Measurements from ENCODE around the gene KIF3B.
A peak's percentile ranks its signal among the peaks of the same experiment; 100 is the strongest.
"Not testable (repeated sequence)": the region's sequence is repeated elsewhere in the genome, so short reads cannot be mapped to it uniquely, and the experiment has no call there.

KIF3B gene

GRCh38 chr20:32249030-32249738 lies 28.3 kb upstream of the KIF3B start:
- DNase-seq, result peak in 1 of 2 experiments; percentile 7

DNA sequence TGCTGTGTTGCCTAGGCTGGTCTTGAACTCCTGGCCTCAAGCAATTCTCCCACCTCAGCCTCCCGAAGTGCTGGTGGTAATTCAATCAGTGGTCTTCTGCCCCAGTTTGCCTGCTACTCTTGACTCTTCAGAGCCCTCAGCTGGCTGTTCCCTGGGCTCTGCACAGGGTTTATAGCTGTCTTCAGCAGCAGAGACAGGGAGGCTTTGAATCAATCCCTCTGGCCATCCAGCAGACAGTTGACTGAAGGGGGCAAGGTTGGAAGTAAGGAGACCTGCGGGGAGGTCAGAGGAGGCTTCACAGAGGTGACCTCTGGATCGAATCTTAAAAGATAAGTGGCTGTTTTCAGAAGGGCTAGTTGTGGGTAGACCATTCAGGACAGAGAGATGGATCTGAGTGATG lies 26.0 kb upstream of the KIF3B start:
- DNase-seq, result no peak

- peak; percentile 67 to 72 for DNase-seq
These were observed 25.3 kb upstream of the KIF3B start for GRCh38 chr20:32252189-32252588.

DNA sequence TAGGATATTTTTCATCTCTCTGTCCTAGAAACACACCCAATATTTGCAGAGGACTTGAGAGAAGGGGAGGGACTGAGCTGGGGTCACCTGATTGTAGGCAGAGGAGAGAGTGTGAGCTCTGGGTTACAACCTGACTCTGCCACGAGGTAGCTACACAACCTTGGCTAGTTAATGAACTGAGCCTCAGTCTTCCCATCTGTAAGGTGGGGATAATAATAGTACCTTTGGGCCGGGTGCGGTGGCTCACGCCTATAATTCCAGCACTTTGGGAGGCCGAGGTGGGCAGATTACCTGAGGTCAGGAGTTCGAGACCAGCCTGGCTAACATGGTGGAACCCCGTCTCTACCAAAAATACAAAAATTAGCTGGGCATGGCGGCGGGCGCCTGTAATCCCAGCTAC lies 16.5 kb upstream of the KIF3B start:
- DNase-seq, result not testable (repeated sequence)

GRCh38 chr20:32261644-32262043 lies 15.8 kb upstream of the KIF3B start:
- DNase-seq, result no peak

- DNase-seq, result no peak
These were observed 14.0 kb upstream of the KIF3B start for GRCh38 chr20:32263398-32263954.

- no peak for DNase-seq
These were observed 5.8 kb upstream of the KIF3B start for GRCh38 chr20:32271620-32272019.

DNA sequence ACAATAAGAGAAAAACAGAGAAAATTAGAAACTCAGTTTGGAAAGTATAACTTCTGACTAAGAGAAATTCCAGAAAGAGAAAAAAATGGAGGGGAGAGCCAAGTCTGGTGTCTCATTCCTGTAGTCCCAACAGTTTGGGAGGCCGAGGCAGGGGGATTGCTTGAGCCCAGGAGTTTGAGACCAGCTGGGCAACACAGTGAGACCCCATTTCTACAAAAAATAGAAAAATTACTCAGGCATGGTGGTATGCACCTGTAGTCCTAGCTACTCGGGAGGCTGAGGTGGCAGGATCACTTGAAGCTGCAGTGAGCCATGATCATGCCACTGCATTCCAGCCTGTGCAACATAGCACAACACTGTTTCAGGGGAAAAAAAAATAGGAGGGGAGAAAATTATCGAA lies 3.1 kb upstream of the KIF3B start:
- DNase-seq, result no peak

DNA sequence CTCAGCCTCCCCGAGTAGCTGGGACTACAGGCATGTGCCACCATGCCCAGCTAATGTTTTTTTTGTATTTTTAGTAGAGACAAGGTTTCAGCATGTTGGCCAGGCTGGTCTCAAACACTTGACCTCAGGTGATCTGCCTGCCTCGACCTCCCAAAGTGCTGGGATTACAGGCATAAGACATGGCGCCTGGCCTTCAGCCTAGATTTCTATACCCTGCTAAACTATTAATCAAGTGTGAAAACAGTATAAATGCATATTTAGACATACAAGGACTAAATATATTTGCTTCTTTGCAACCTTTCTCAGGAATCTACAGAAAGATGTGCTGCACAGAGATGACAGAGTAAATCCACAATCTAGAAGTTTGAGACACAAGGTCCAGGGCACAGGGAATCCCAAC lies 2.3 kb upstream of the KIF3B start:
- DNase-seq, result not testable (repeated sequence)

- DNase-seq, result peak in 1 of 2 experiments; percentile 3
These were observed 770 bp downstream of the KIF3B start for GRCh38 chr20:32278199-32278643.

DNA sequence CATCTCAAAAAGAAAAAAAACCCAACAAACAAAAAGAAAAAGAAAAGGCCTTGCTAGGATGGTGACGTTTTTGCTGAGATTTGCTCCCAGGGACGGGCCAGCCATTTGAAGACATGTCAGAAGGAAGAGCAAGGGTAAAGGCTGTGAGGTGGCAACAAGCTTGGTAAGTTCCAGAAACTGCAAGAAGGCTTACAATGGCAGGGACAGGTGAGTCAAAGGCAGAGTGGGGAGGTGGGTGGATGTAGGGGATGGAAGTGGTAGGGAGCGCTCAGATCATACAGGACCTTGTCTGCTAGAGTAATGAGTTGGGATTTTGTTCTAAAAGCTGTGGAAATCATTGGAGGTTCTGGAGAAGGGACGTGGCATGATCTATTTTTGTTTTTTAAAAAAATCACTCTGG lies 4.3 kb downstream of the KIF3B start:
- DNase-seq, result no peak

DNA sequence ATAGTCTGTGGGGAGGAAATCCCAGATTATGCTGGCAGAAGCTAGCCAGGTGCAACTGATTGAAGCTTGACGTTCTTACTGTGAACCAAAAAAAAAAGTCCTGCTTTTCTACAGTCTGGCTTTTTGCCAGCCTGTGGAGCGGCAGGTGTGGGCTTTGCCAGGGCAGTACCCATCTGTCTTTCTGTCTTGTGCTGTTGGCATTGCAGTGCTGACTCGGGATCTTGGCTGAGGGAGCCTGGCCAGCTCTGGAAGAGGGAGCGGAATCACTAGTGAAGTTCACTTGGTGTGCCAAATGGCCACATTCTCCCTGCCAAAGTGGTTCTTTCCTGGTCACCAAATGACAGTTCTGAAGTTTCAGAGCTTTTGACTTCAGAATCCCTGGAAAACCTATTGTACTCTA lies 5.0 kb downstream of the KIF3B start:
- no peak for DNase-seq

GRCh38 chr20:32285082-32285620 lies 7.7 kb downstream of the KIF3B start:
- no peak for DNase-seq

GRCh38 chr20:32285621-32286371 lies 8.3 kb downstream of the KIF3B start:
- DNase-seq, result no peak

DNA sequence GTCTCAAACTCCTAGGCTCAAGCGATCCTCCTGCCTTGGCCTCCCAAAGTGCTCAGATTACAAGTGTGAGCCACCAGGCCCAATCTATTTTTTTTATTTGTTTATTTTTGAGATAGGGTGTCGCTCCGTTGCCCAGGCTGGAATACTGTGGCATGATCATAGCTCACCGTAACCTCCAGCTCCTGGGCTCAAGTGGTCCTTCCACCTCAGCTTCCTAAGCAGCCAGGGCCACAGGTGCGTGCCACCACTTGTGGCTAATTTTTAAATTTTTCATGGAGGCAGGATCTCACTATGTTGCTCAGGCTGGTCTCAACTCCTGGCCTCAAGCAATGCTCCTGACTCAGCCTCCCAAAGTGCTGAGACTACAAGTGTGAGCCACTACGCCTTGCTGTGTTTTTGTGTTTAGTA lies 9.8 kb downstream of the KIF3B start:
- DNase-seq, result no peak

GRCh38 chr20:32288225-32288849 lies 10.9 kb downstream of the KIF3B start:
- no peak for DNase-seq

GRCh38 chr20:32289299-32289660 lies 11.8 kb downstream of the KIF3B start:
- DNase-seq, result not testable (repeated sequence)

- DNase-seq, result no peak
These were observed 12.4 kb downstream of the KIF3B start for GRCh38 chr20:32289661-32290431.

DNA sequence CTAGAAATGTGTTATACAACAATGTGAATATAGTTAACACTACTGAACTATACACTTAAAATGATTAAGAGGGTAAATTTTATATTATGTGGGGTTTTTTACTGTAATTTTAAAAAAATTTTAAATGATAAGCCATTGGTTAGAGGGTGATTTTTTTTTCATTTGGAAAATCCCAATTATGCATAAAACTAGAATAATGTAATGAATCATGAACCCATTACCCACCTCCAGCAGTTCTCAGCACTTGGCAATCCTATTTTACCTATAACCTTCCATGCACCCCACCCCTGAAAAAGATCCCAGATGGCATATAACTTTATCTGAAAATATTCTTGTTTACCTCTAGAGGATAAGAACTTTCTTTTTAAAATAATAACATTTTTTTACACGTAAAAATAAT lies 13.7 kb downstream of the KIF3B start:
- DNase-seq, result no peak

GRCh38 chr20:32292548-32292947 lies 15.1 kb downstream of the KIF3B start:
- DNase-seq, result no peak

GRCh38 chr20:32294071-32294470 lies 16.6 kb downstream of the KIF3B start:
- DNase-seq, result no peak

DNA sequence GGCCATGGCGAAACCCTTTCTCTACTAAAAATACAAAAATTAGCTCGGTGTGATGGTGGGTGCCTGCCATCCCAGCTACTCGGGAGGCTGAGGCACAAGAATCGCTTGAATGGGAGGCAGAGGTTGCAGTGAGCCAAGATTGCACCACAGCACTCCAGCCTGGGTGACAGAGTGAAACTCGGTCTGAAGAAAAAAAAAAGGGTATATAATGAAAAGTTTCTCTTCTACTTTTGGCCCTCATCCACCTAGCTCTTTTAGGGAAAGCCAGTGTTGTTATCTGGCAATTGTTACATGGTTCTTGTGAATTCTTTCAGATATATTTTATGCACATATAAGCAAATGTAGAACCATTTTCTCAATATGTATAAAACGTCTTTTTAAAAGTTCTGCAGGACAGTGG lies 19.0 kb downstream of the KIF3B start:
- no peak for DNase-seq

All from activated CD4-positive, alpha-beta T cell treated with anti-CD3 and anti-CD28 coated beads, Interleukin-2, amount 50 U/mL, for 4 hours (primary cell).